SK-N-SH treated with all-trans-retinoic acid at 6 μM for 48 hours (cell line): ENCODE data around the gene NOTCH2.

Source experiments
- ARNTL ChIP-seq: fragments of 450-650 bp; formaldehyde crosslinking; IDR thresholded peaks from 2 replicates; pipeline ENCODE4 v1.5.0; 2020; ENCODE audit warnings: low read depth, mild to moderate bottlenecking, moderate library complexity, borderline replicate concordance
- CREB5 ChIP-seq: fragments of 250-450 bp; sonication (Bioruptor Pico); IDR thresholded peaks from 2 replicates; pipeline ENCODE4 v1.5.1; 2020; ENCODE audit warnings: low read depth, mild to moderate bottlenecking, moderate library complexity
- CSRNP3 ChIP-seq: fragments of 250-450 bp; sonication (Bioruptor Pico); IDR thresholded peaks from 2 replicates; pipeline ENCODE4 v1.5.1; 2021; ENCODE audit warnings: mild to moderate bottlenecking, moderate library complexity
- GLIS3 ChIP-seq: fragments of 250-450 bp; sonication (Bioruptor Pico); IDR thresholded peaks from 2 replicates; pipeline ENCODE4 v1.5.0; 2020; ENCODE audit warnings: mild to moderate bottlenecking, moderate library complexity
- RARB ChIP-seq: fragments of 250-450 bp; sonication (Bioruptor Pico); IDR thresholded peaks from 2 replicates; pipeline ENCODE4 v1.8.0; 2021; ENCODE audit warnings: mild to moderate bottlenecking, moderate library complexity
- SNAI2 ChIP-seq: fragments of 250-450 bp; sonication (Bioruptor Pico); IDR thresholded peaks from 2 replicates; pipeline ENCODE4 v1.5.0; 2020; ENCODE audit warnings: mild to moderate bottlenecking, moderate library complexity
- TOX ChIP-seq: fragments of 250-450 bp; sonication (Bioruptor Pico); IDR thresholded peaks from 2 replicates; pipeline ENCODE4 v1.8.0; 2021; ENCODE audit warnings: mild to moderate bottlenecking, moderate library complexity, borderline replicate concordance
- ZFP30 ChIP-seq: fragments of 450-650 bp; formaldehyde crosslinking; IDR thresholded peaks from 2 replicates; pipeline ENCODE4 v1.5.0; 2022; ENCODE audit warnings: mild to moderate bottlenecking, moderate library complexity
- ZNF565 ChIP-seq: fragments of 450-650 bp; formaldehyde crosslinking; conservative IDR thresholded peaks from 2 replicates; pipeline ENCODE4 v1.5.0; 2020; ENCODE audit warnings: low read depth, mild to moderate bottlenecking, moderate library complexity
- ZNF70 ChIP-seq: fragments of 450-650 bp; formaldehyde crosslinking; IDR thresholded peaks from 2 replicates; pipeline ENCODE4 v1.5.0; 2020; ENCODE audit warnings: mild to moderate bottlenecking, moderate library complexity
- ZNF8 ChIP-seq: fragments of 450-650 bp; formaldehyde crosslinking; IDR thresholded peaks from 2 replicates; pipeline ENCODE4 v1.5.0; 2020; ENCODE audit warnings: mild to moderate bottlenecking, moderate library complexity
- TF ChIP-seq, protein P1 (sequence below): fragments of 250-450 bp; sonication (Bioruptor Pico); IDR thresholded peaks from 2 replicates; pipeline ENCODE4 v1.8.0; 2020; ENCODE audit warnings: mild to moderate bottlenecking, moderate library complexity, borderline replicate concordance

GRCh38 chr1:119981496-119981895 is 88.0 kb downstream of the NOTCH2 start:
- TF ChIP-seq GLIS3: no peak
- no peak for TF ChIP-seq SNAI2 (CRISPR knock-in tag)
- TF ChIP-seq, protein P1, sequence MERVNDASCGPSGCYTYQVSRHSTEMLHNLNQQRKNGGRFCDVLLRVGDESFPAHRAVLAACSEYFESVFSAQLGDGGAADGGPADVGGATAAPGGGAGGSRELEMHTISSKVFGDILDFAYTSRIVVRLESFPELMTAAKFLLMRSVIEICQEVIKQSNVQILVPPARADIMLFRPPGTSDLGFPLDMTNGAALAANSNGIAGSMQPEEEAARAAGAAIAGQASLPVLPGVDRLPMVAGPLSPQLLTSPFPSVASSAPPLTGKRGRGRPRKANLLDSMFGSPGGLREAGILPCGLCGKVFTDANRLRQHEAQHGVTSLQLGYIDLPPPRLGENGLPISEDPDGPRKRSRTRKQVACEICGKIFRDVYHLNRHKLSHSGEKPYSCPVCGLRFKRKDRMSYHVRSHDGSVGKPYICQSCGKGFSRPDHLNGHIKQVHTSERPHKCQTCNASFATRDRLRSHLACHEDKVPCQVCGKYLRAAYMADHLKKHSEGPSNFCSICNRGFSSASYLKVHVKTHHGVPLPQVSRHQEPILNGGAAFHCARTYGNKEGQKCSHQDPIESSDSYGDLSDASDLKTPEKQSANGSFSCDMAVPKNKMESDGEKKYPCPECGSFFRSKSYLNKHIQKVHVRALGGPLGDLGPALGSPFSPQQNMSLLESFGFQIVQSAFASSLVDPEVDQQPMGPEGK: no peak
- TF ChIP-seq CREB5 (CRISPR knock-in tag): no peak
- no peak for TF ChIP-seq ZFP30
- TF ChIP-seq ARNTL (CRISPR knock-in tag): no peak
- no peak for TF ChIP-seq ZNF565 (CRISPR knock-in tag)
- TF ChIP-seq TOX: no peak
- TF ChIP-seq ZNF70 (CRISPR knock-in tag): no peak
- no peak for TF ChIP-seq RARB (CRISPR knock-in tag)
- TF ChIP-seq ZNF8 (CRISPR knock-in tag): no peak
- TF ChIP-seq CSRNP3 (CRISPR knock-in tag): no peak
